NCI-H1048 (cell line): ENCODE data around the gene CGB3.

ENCODE experiments used
- DNase-seq: peaks from one replicate; lab custom pipeline; 2025; lab: John Stamatoyannopoulos, UW

The CGB3 gene

DNA sequence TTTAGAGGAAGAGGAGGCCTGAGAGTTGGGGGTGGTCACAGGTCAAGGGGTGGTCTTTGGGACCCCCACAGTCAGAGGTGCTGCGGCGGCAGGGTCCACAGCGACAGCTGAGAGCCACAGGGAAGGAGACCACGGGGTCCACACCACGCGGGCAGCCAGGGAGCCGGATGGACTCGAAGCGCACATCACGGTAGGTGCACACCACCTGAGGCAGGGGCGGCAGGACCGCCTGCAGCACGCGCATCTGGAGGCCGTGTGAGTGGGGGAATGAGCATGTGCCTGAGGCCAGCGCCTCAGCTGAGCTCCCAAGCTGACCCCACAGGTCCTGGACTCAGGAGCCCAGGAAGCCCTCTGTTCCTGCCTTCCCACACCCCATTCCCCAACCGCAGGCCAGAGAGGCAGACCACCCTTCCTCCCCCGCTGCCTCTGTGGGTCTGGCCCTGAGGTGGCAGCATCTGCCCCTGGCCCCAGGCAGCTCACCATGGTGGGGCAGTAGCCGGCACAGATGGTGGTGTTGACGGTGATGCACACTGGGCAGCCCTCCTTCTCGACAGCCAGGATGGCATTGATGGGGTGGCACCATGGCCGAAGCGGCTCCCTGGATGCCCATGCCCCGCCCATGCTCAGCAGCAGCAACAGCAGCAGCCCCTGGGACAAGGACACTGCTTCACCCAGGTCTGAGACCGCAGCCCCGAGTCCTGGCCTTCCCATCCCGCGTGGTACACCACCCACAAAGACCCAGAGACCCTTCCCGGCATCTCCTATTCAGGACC lies 7.9 kb downstream of the CGB3 start:
- DNase-seq: no peak

DNA sequence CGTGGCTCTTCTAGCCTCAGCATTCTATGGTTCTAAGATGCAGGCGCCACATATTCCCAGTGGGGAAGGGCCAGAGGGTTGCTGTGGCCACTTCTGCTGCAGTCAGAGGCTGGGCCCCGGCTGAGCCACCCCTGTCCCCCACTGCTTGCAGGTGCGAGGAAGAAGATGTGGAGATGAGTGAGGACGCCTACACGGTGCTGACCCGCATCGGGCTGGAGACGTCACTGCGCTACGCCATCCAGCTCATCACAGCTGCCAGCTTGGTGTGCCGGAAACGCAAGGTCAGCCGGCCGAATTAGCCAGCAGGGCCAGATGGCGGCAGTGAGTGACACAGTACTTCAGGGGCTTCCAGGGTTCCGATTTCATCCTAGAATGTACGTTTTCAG lies 9.3 kb downstream of the CGB3 start:
- no peak for DNase-seq

DNA sequence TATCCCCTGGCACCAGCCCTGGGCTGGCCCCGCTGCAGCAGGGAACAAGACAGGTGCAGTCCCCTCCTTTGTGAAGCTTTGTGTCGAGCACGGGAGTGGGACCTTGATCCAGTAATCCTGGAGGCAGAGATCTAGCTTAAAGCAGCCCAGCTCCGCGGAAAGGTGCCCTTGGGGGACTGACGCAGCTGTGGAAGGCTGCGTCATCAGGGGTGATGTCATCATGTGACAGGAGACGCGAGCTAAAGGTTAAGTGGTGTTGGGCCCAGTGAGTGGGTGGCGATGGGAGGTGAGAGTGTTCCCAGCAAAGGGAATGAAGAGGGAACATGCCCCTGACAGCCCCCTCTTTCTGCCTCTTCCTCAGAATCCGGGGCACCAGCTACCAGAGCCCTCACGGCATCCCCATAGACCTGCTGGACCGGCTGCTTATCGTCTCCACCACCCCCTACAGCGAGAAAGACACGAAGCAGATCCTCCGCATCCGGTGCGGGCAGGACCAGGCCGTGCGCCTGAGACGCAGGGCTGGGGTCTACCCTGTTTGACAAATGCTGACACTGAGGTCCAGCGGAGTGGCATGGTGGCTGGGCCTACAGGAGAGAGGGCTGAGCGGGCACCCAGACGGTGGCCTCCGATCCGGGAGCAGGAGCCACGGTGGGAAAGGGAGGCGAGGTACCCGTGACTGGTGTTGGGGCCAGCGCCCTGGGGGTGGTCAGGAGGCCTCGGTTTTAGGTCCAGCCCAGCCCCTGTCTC lies 9.8 kb downstream of the CGB3 start:
- DNase-seq: no peak

DNA sequence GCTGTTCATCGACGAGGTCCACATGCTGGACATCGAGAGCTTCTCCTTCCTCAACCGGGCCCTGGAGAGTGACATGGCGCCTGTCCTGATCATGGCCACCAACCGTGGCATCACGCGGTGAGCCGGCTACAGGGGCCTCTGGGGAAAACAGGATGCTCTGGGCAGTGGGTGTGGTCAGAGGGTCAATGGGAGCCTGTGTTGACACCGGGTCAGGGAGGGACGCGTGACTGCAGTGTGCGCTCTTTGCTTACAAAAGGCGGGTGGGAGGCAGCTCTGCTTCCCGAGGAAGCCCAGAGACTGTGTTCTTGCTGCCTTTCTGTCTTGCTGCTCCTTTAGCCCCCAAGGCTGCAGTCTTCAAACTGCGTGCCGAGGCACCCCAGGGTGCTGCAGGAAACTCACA lies 12.9 kb downstream of the CGB3 start:
- no peak for DNase-seq

DNA sequence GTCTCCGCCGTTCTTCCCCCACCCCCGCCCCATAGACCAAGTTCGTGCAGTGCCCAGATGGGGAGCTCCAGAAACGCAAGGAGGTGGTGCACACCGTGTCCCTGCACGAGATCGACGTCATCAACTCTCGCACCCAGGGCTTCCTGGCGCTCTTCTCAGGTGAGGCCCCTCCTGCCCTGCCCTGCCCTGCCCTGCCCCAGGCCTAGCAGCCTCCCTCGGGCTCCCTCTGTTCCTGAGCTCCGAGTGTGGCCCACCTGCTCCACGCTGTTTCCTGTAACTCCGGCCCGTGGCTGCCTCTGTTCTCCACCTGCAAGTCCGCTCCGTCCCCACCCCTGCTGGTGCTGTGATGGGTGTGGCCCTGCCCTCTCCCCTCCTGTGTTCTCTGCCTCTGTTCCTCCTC lies 13.7 kb downstream of the CGB3 start:
- no peak for DNase-seq

DNA sequence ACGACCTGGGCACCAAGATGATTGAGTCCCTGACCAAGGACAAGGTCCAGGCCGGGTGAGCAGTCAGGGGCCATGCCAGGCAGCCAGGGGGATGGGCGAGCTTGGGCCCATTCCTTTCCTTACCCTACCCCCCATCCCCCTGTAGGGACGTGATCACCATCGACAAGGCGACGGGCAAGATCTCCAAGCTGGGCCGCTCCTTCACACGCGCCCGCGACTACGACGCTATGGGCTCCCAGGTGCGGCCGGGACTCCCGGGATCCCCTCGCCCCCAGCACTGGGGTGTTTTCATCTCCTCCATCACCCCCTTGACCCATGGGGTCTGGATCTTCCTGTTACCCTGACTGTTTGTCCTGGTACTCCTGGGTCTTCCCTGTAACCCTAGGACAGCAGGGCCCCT lies 14.3 kb downstream of the CGB3 start:
- DNase-seq: no peak

DNA sequence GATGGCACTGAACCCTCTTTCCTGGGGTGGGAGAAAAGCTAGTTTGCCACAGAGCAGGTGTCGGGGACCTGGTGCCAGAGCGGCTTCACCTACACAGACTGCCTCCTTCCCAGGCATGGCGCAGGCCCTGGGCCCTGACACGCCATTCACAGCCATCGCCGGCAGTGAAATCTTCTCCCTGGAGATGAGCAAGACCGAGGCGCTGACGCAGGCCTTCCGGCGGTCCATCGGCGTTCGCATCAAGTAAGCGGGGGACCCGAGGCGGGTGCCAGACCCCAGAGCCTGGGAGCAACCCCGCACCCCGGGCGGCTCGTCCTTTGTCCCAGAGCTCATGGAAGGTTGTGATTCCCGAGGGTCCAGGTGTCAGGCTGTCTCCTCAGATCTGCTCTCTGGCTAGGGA lies 17.2 kb downstream of the CGB3 start:
- DNase-seq: no peak

DNA sequence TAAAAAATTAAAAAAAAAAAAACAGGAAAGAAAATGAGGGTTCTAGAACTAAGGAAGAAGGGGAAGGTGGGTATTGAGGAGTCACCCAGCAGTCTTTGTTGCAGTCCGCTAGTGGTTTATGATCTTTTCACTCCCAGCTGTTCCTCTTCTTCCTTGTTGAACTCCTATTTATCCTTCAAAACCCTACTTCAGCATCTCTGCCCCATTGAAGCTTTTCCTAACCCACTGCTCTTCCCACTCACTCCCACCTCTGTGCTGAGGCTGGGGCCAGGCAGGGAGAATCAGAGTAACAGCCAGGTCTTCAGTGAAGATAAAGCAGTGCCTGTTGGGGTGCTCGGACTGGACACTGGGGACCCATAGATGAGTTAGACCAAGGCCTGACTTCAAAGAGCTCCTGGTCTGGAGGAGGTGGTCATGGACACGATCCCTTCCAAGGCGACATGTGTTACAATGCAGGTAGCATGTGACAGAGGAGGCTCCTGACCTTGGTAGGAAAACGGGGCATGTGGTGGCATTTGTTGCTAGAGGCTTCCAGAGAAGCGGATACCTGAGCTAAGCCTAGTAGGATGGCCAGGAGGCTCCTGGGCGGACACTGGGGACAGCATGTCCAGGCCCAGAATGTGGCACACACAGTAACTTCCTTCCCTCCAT lies 19.0 kb downstream of the CGB3 start:
- DNase-seq: no peak

DNA sequence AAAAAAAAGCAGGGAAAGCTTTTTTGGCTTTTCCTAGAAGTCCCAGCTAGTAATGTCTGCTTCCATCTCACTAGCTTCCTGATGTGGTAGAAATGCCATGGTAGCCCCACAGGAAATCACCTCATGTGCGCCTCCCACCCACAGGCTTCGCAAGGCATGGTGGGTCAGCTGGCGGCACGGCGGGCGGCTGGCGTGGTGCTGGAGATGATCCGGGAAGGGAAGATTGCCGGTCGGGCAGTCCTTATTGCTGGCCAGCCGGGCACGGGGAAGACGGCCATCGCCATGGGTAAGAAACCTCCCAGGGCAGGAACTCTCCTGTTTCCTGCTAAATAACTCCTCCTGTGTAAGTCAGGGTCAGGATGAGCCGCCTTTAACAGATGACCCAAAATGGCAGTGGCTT lies 20.0 kb downstream of the CGB3 start:
- no peak for DNase-seq

DNA sequence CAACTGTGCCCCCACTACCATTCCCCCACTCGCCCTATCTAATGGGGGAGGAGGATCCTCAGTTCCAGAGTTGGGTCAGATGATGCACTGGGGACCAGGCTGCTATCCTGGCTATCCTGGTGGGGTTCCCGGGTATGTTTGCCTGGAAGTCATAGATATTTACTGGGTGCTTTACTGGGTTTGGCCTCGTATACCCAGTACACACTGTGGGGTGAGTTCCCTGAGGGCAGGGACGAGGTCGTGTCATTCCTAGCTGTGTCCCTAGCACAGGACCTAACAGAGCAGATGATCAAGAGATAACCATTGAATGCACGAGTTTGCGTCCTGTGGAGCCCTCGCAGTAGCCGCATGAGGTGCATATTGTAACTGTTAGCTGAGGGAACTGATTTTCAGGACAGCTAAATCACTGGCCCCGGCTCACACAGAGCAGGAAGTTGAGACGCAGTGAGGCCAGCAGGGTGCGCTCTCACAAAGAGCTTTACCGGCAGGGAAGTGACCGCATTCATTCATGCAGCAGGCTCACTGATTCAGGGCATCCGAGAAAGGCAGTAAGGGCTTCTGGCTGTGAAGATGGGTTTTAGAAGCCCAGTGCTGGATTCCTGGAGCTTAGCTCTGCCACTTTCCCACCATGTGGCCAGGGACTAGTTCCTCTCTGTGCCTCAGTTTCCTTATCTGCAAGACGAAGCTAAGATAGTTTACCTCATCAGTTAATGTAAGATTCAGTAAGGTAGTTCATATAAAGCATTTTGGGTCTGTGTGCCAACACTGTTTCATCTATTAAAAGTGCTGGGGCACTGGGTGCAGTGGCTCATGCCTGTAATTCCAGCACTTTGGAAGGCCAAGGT lies 24.4 kb downstream of the CGB3 start:
- no peak for DNase-seq

DNA sequence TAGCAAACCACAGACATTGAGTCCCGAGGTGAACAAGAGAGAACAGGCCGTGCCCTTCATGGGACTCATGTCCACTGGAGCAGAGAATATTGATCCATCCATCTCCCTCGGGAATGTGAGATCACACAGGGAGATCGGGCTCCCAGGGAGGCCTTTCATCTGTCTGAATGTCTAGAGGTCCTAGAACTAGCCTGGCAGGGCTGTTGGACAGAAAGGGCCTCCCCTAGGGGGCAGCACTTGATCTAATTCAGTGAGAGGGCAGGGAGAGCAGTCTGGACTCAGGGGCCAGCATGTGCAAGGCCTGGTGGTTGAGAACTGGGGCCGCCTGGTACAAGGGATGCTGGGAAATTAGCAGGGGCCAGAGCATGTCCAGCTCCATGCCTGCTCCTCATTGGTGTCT lies 26.2 kb downstream of the CGB3 start:
- no peak for DNase-seq

DNA sequence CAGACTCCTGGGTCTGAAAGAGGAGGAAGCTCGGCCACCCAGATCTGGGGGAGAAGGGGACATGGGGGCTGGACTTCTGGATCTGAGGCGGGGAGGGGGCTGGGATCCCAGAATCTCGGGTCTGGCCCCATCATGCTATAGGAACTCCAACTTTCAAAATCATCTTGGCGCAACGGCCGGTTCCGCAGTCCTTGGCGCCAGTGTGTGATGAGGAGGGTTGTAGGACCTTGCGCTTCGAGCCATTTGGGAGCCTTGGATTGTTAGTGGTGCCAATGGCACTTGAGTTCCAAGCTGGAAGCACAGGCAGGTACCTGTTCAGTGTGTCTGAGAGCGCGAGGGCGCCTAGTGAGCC lies 30.1 kb downstream of the CGB3 start:
- DNase-seq: no peak

DNA sequence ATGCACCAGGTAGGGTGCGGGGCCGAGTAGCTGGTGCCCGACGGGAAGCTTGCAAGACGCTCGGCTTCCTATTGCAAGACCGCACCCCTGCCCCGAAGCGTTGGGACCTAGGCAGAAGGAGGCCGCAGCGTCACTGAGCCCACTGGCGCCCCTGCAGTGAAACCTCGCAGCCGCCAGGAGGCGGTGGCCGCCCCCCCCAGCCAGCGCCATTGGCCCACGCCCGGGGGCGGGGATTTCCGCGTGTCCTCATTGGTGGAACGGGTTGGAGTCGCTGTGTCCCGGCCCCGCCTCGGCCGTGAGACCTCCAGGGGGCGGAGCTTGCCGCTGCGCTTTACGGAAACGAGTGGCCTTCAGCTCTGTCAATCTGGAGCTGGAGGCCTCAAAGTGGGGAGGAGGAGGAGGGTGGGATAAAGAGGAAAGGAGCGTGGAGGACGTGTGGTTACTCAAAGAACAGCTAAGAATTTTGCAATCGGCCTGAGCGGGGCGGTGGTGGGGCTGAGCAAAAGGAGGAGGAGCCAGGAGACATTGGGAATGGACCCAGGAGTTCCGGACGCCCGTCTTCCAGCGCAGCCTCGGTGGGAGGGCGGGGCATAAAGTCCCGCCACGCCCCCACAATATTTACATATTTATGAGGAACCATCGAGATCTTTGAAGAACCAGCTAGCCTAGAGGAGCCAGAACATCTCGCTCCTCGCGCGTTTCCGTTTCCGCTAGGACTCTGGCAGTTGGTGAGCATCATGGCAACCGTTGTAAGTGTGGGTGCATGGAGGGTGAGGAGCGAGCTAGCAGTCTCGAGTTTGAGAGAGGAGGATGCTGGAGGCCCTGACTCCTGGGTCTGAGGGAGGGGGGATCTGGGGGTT lies 30.7 kb downstream of the CGB3 start, which contains the start of the genes GYS1 and RUVBL2:
GYS1 (minus strand) TSS at position 135 of the 860 bp plus-strand sequence. CDS start 197 bp downstream, outside the sequence.
RUVBL2 (plus strand) TSS at position 713 of the 860 bp plus-strand sequence; CDS start at position 738, 25 bp downstream.
- DNase-seq: peak; percentile 99

DNA sequence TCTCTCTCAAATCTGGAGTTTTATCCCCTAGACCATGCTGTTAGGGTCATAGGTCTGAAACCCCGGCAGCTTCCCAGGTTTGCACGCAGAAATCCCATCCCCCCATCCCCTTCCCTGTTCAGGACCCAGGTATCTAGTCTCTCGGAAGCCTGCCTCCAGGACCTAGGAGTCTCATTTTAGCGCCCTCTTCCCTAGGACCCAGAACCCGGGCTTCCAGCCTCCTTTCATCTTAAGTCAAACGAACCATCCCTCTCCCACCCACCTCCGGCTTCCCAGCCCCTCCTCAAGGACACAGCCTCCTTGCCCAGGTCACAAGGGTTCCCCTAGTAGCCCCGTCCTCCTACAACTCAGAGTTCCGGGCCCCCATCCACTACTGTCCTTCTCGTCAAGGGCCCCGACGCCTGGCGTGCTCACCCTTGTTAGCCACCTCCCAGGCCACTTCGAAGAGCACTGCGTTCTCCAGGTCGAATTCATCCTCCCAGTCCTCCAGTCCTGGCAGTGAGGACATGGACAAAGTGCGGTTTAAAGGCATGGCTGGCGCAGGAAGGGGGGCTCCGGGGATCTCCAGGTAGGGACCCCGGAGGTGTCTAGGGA lies 31.5 kb downstream of the CGB3 start:
- DNase-seq: no peak

DNA sequence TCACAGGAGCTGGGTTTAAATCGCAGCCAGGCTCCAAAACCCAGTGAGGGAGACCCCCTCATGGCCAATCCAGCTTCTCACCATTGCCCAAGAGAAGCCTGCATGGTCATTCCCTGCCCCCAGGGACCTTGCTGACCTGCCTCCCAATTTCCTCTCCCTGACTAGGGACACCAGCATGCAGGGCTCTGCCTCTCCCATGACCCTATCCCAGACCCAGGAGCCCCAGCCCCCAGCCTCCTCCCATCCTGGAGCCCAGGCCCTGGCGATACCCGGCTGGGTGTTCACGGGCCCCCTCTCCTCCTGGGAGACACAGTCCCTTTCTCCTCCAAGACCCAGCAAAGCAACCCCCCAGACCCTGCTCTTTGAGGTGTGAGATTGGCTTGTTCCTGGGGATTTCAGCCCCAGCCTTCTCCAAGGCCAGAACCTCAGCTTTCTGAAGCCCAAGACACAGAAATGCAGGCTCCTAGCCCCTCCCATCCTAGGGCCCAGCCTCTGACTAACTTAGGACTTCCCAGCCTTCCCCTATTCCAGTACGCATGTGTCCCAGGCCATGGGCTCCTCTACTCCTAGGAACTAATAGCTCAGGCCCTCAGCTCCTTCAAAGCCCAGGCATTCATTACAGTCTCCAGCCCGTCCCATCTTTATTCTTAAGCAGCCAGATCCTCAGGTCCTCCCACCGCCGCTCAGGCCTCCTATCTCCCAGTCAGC lies 32.1 kb downstream of the CGB3 start:
- no peak for DNase-seq

DNA sequence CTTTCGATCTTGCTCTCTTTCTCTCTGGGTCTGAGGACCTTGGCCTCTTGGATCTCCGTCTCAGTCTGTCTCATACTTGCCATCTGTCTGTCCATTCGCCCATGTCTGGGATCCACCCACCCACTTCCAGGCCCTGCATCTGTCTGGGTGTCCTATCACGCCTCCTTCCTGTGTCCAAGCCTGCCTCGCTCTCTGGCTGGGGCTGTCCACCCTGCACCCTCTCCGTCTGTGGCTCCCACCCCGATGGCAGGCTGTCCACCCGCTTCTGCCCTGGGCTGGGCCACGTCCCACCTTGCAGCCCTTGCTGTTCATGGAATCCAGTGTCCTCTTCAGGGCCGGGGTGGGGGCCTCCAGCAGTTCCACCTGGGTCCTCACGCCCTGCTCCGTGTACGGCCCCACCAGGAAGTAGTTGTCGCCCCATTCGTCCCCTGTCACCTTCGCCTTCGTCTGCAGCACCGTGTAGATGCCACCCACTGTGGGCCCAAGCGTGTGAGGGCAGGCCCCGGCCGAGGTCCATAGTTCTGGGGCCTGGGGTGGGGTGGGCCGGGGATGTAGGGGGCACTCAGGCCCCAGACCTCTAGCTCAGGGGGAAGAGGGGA lies 33.0 kb downstream of the CGB3 start:
- DNase-seq: no peak

DNA sequence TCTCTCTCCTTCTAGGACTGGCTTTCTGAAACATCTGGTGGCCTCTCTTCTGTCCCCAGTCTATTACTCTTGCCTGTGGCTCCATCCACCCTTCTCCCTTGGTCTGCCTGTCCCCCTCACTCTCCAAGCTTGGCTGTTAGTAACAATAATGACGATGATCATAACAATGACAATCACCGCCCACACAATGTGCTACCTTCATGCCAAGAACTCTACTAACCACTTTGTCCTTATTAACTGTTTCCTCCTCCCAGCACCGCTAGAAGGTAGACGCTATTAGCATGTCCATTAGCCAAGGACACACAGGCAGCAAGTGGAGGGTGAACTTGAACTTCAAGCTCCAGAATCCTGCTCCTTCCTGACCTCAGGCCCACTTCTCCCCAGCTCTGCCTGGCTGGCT lies 33.7 kb downstream of the CGB3 start:
- no peak for DNase-seq

DNA sequence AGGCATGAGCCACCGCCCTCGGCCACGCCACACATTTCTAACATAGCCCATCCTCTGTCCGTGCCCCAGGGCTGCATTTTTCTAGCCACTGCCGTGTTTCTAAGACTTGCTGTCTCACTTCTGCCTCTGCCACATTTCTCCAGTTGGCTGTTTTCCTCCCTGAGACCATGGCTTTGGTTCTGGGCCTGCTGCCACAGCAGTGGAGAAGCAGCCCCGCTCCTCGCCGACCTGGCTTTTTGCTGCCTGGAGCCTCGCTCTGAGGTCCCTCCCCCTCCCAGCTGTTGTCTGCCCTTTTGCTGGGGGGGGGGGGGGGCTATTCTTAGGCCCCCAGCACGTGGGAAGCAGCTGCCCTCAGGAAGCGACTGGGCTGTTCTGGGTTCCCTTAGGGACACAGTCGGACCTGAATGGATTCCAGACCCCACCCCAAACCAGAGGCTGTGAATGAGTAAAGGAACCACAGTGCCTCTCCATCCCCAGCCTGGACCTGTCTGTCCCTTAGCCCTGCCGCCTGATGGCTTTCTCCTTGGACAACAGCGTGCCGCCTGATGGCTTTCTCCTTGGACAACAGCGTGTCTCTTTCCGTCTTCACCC lies 34.3 kb downstream of the CGB3 start:
- DNase-seq: no peak

DNA sequence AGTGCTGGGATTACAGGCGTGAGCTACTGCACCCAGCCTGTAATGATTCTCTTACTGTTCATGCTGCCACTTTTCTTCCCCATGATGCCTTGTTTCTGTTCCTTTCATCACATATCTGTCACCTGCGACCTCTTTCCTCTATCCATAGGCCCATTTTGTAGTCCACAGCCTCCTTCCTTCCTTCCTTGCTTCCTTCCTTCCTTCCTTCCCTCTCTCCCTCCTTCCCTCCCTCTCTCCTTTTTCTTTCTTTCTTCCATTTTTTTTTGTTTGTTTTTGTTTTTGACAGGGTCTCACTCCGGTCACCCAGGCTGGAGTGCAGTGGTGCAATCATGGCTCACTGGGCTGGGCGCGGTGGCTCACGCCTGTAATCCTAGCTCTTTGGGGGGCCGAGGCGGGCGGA lies 35.3 kb downstream of the CGB3 start:
- no peak for DNase-seq
